HCT116 (cell line): ENCODE results near the gene KCNIP4. TPM values are rescaled to one million over a fixed set of nuclear protein-coding genes. Genes with fewer than 3 reads are reported as not detected.

Source experiments
- ATAC-seq: fragments of 200-7000 bp; cut with Tn5 transposase; 2 replicates; pipeline ENCODE4 v1.9.1; 2020; ENCODE audit warnings: mild to moderate bottlenecking, moderate library complexity
- BruUV-seq: library from RNA; stranded (reverse); fragments of 400-500 nt; replicated peaks from 2 replicates; lab custom pipeline; 2021; lab: Mats Ljungman, UMichigan
- CTCF ChIA-PET: fragments of 300-600 bp; sonication (Branson Sonifier 250); formaldehyde crosslinking; loops from one replicate; lab custom pipeline; 2021; ENCODE audit warnings: antibody characterized with exemption; lab: Charles Lee
- POLR2A ChIA-PET: fragments of 300-600, 350-600 bp; sonication (Branson Sonifier 250); formaldehyde crosslinking; loops from one replicate; lab custom pipeline; 2021; ENCODE audit warnings: antibody characterized with exemption; lab: Charles Lee
- RAD21 ChIA-PET, 2 experiments: fragments of 300-600 bp; sonication (Branson Sonifier 250); formaldehyde crosslinking; loops; one replicate each; lab custom pipeline; 2023; ENCODE audit warnings: low total read pairs in 2 of 2; ENCODE audit not compliant: uncharacterized antibody in 2 of 2, unreplicated experiment in 2 of 2, low non-redundant PET in 1 of 2; lab: Charles Lee
- DNase-seq: peaks from one replicate; pipeline ENCODE4 v3.0.0-alpha.2; 2010; ENCODE audit warnings: low read depth, low spot score
- H2AFZ ChIP-seq: fragments of 200-600 bp; shearing (Covaris generic), sonication (generic); 2 replicates; pipeline ENCODE4 v1.6.1; 2017; ENCODE audit warnings: low read depth, mixed run types, mixed read lengths, antibody characterized with exemption, low read length; ENCODE audit not compliant: poor library complexity, severe bottlenecking
- H3K27ac ChIP-seq: 2 replicates; pipeline ENCODE4 v1.5.1; 2012; ENCODE audit warnings: low read depth, low read length
- H3K27me3 ChIP-seq: fragments of 200-600 bp; sonication (generic); 2 replicates; pipeline ENCODE4 v1.6.1; 2016; ENCODE audit warnings: mixed run types, low read length, mixed read lengths; ENCODE audit not compliant: insufficient read depth
- H3K36me3 ChIP-seq, 2 experiments: fragments of 200-500 bp in 1 of 2; fragments of 200-600 bp in 1 of 2; sonication (Bioruptor generic) in 1 of 2; sonication (generic) in 1 of 2; 2 replicates each; pipeline versions ENCODE4 v1.5.1 to v1.6.1; 2014 to 2016; ENCODE audit warnings: low read length in 2 of 2, inconsistent platforms in 1 of 2, mixed read lengths in 1 of 2, mixed run types in 1 of 2; ENCODE audit not compliant: insufficient read depth in 2 of 2, control insufficient read depth in 1 of 2
- H3K4me1 ChIP-seq, 2 experiments: fragments of 200-600 bp in 1 of 2; sonication (generic) in 1 of 2; 2 replicates each; pipeline versions ENCODE4 v1.5.1 to v1.6.1; 2012 to 2017; ENCODE audit warnings: low read length in 2 of 2, inconsistent platforms in 1 of 2, mild to moderate bottlenecking in 1 of 2, mixed read lengths in 1 of 2, mixed run types in 1 of 2, moderate library complexity in 1 of 2; ENCODE audit not compliant: insufficient read depth in 2 of 2, control insufficient read depth in 1 of 2
- H3K4me2 ChIP-seq: fragments of 200-600 bp; sonication (generic); 2 replicates; pipeline ENCODE4 v1.6.1; 2017; ENCODE audit warnings: mixed run types, low read length, mixed read lengths
- H3K4me3 ChIP-seq, 2 experiments: fragments of 200-600 bp in 1 of 2; sonication (generic) in 1 of 2; replicated peaks in 1 of 2; 2 replicates each; pipeline ENCODE4 v1.5.1; 2011 to 2016; ENCODE audit warnings: low read length in 2 of 2, control low read depth in 1 of 2, low read depth in 1 of 2, mild to moderate bottlenecking in 1 of 2, mixed read lengths in 1 of 2, mixed run types in 1 of 2
- H3K79me2 ChIP-seq: fragments of 200-600 bp; sonication (generic); 2 replicates; pipeline ENCODE4 v1.6.1; 2017; ENCODE audit warnings: mild to moderate bottlenecking, mixed run types, low read length, moderate library complexity, mixed read lengths; ENCODE audit not compliant: insufficient read depth
- H3K9ac ChIP-seq: fragments of 200-600 bp; sonication (generic); 2 replicates; pipeline ENCODE4 v1.6.1; 2016; ENCODE audit warnings: low read length, mixed read lengths
- H3K9me2 ChIP-seq: fragments of 200-600 bp; sonication (generic), shearing (Covaris generic); 2 replicates; pipeline ENCODE4 v1.6.1; 2017; ENCODE audit warnings: mixed run types, mild to moderate bottlenecking, moderate library complexity; ENCODE audit not compliant: insufficient read depth
- H3K9me3 ChIP-seq, 2 experiments: fragments of 200-500 bp in 1 of 2; fragments of 200-600 bp in 1 of 2; sonication (Bioruptor generic) in 1 of 2; sonication (generic) in 1 of 2; 2 replicates each; pipeline ENCODE4 v1.6.1; 2014 to 2017; ENCODE audit warnings: low read length in 2 of 2, mixed read lengths in 2 of 2, inconsistent platforms in 1 of 2, low read depth in 1 of 2, mild to moderate bottlenecking in 1 of 2, mixed run types in 1 of 2, moderate library complexity in 1 of 2; ENCODE audit not compliant: control insufficient read depth in 1 of 2, insufficient read depth in 1 of 2
- H4K20me1 ChIP-seq: fragments of 200-600 bp; sonication (generic), shearing (Covaris generic); 2 replicates; pipeline ENCODE4 v1.6.1; 2017; ENCODE audit warnings: mixed run types, mild to moderate bottlenecking, moderate library complexity; ENCODE audit not compliant: insufficient read depth
- CBX3 ChIP-seq: IDR thresholded peaks from 2 replicates; pipeline ENCODE4 v1.6.1; 2012; ENCODE audit warnings: low read depth
- CEBPB ChIP-seq: IDR thresholded peaks from 2 replicates; pipeline ENCODE4 v1.6.1; 2012; ENCODE audit warnings: low read depth
- CTCF ChIP-seq, 3 experiments: fragments of 200-600 bp in 1 of 3; sonication (generic) in 1 of 3; IDR thresholded peaks in 2 of 3; conservative IDR thresholded peaks in 1 of 3; 2 replicates each; pipeline ENCODE4 v1.5.1; 2012 to 2017; ENCODE audit warnings: low read depth in 2 of 3, low read length in 2 of 3, antibody characterized with exemption in 1 of 3, borderline replicate concordance in 1 of 3, control low read depth in 1 of 3, mild to moderate bottlenecking in 1 of 3, mixed read lengths in 1 of 3, mixed run types in 1 of 3, moderate library complexity in 1 of 3; ENCODE audit not compliant: insufficient read depth in 1 of 3
- EGR1 ChIP-seq: IDR thresholded peaks from 2 replicates; pipeline ENCODE4 v1.6.1; 2012; ENCODE audit warnings: low read depth
- ELF1 ChIP-seq: IDR thresholded peaks from 2 replicates; pipeline ENCODE4 v1.6.1; 2012; ENCODE audit warnings: low read depth, borderline replicate concordance
- EZH2 ChIP-seq: fragments of 200-600 bp; sonication (generic); IDR thresholded peaks from 2 replicates; pipeline ENCODE4 v1.6.1; 2017; ENCODE audit warnings: antibody characterized with exemption, mixed run types
- EZH2phosphoT487 ChIP-seq: fragments of 200-600 bp; IDR thresholded peaks from 2 replicates; pipeline ENCODE4 v1.6.1; 2018; ENCODE audit warnings: antibody characterized with exemption, borderline replicate concordance
- POLR2AphosphoS5 ChIP-seq: IDR thresholded peaks from 2 replicates; pipeline ENCODE4 v1.6.1; 2011; ENCODE audit warnings: mild to moderate bottlenecking, low read depth, low read length, moderate library complexity
- SIN3A ChIP-seq: IDR thresholded peaks from 2 replicates; pipeline ENCODE4 v1.6.1; 2012; ENCODE audit warnings: low read depth
- SP1 ChIP-seq: IDR thresholded peaks from 2 replicates; pipeline ENCODE4 v1.6.1; 2012; ENCODE audit warnings: low read depth
- SRF ChIP-seq: IDR thresholded peaks from 2 replicates; pipeline ENCODE4 v1.6.1; 2012; ENCODE audit warnings: low read depth
- TCF7L2 ChIP-seq: IDR thresholded peaks from 2 replicates; pipeline ENCODE4 v1.7.0; 2011; ENCODE audit warnings: borderline replicate concordance, inconsistent platforms; ENCODE audit not compliant: insufficient read depth, insufficient read length; ENCODE audit errors: extremely low read depth
- ZBTB33 ChIP-seq: IDR thresholded peaks from 2 replicates; pipeline ENCODE4 v1.6.1; 2011; ENCODE audit warnings: mild to moderate bottlenecking, low read length, moderate library complexity; ENCODE audit not compliant: insufficient replicate concordance; ENCODE audit errors: extremely low read depth
- ZFX ChIP-seq: fragments of 450-650 bp; IDR thresholded peaks from 2 replicates; pipeline ENCODE4 v1.6.1; 2017
- intact Hi-C: fragments of 100-400 bp; cut with micrococcal nuclease; formaldehyde crosslinking; loops from 2 replicates; pipeline ENCODE4 v1.10.0; 2022
- total RNA-seq: library from RNA; stranded (reverse); gene quantifications from one replicate; pipeline ENCODE4 v1.2.1, GENCODE V29; 2021; ENCODE audit not compliant: unreplicated experiment
- TF ChIP-seq, protein P1 (sequence below): IDR thresholded peaks from 2 replicates; pipeline ENCODE4 v1.6.1; 2012

KCNIP4 gene
- total RNA-seq, 1 experiment from 2014 or later, result not detected

DNA sequence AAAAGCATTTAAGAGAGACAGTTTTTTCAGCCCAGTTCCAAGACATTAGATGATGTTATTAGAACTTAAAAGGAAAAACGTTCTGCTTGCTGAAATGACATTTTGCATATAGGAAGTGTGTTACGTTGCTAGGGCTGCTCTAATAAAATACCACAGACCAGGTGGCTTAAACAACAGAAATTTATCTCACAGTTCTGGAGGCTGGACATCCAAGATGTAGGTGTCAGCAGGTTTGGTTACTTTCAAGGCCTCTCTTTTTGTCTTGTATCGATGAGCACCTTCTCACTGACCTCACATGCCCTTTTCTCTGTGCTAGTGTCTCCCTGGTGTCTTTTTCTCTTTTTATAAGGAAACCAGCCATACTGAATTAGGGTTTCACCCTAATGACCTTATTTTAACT, 1043.6 kb downstream of the KCNIP4 start:
- Histone ChIP-seq H3K9me3 (no peaks in the 10 kb centered on the region), H3K27me3 (no peaks in the 10 kb centered on the region), H3K4me2 (no peak overlapping the region), H3K79me2 (no peaks in the 10 kb centered on the region), H3K9me2 (no peaks in the 10 kb centered on the region), H2AFZ (no peak overlapping the region), H3K4me1 (no peaks in the 10 kb centered on the region), H3K36me3 (no peaks in the 10 kb centered on the region), H3K9ac (no peak overlapping the region), H3K4me3 (no peak overlapping the region), H3K27ac (no peak overlapping the region), H4K20me1 (no peaks in the 10 kb centered on the region)
- POLR2A ChIA-PET, result no interaction called here
- CTCF ChIA-PET, result no interaction called here
- RAD21 ChIA-PET, result no interaction called here
- intact Hi-C loops, result no loop called here
- no peak for DNase-seq
- TF ChIP-seq TCF7L2, result no peak
- no peak for TF ChIP-seq SRF
- TF ChIP-seq ZFX, result no peak
- TF ChIP-seq ELF1, result no peak
- no peak for TF ChIP-seq POLR2AphosphoS5
- TF ChIP-seq, protein P1, sequence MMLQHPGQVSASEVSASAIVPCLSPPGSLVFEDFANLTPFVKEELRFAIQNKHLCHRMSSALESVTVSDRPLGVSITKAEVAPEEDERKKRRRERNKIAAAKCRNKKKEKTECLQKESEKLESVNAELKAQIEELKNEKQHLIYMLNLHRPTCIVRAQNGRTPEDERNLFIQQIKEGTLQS, result no peak
- TF ChIP-seq EGR1, result no peak
- TF ChIP-seq CBX3, result no peak
- TF ChIP-seq EZH2, result no peak
- no peak for TF ChIP-seq CEBPB
- TF ChIP-seq SIN3A, result no peak
- no peak for TF ChIP-seq ZBTB33
- no peak for TF ChIP-seq SP1
- no peak for TF ChIP-seq CTCF (IDR thresholded peaks at IDR 0.05 in 2 of 3, conservative IDR thresholded peaks at IDR 0.05 in 1 of 3; ENCODE audit: borderline replicate concordance in 1 of 3, insufficient read depth in 1 of 3, low read depth in 2 of 3, low read length in 2 of 3)
- TF ChIP-seq EZH2phosphoT487, result no peak
- no TSS peak for BruUV-seq
- no peak for ATAC-seq
